Choroid plexus epithelial cell (primary cell): ENCODE measurements around the gene KLHDC10.
"Not testable (repeated sequence)": the region's sequence is repeated elsewhere in the genome, so short reads cannot be mapped to it uniquely, and the experiment has no call there.

ENCODE experiments used
- DNase-seq: peaks from one replicate; pipeline ENCODE4 v3.0.0-alpha.2; 2010; ENCODE audit warnings: low read depth
- H3K4me3 ChIP-seq: 2 replicates; pipeline ENCODE4 v1.5.1; 2011; ENCODE audit warnings: low read depth, mild to moderate bottlenecking, control low read depth, low read length, moderate library complexity
- TF ChIP-seq, protein P1 (sequence below): conservative IDR thresholded peaks from 2 replicates; pipeline ENCODE4 v1.5.1; 2011; ENCODE audit warnings: low read depth, mild to moderate bottlenecking, control low read depth, inconsistent platforms, low read length, moderate library complexity

Gene KLHDC10

GRCh38 chr7:130065500-130066152 lies 4.7 kb upstream of the KLHDC10 start:
- H3K4me3 ChIP-seq, result no peak overlapping the region
- peak; percentile 42 for DNase-seq
- TF ChIP-seq, protein P1, sequence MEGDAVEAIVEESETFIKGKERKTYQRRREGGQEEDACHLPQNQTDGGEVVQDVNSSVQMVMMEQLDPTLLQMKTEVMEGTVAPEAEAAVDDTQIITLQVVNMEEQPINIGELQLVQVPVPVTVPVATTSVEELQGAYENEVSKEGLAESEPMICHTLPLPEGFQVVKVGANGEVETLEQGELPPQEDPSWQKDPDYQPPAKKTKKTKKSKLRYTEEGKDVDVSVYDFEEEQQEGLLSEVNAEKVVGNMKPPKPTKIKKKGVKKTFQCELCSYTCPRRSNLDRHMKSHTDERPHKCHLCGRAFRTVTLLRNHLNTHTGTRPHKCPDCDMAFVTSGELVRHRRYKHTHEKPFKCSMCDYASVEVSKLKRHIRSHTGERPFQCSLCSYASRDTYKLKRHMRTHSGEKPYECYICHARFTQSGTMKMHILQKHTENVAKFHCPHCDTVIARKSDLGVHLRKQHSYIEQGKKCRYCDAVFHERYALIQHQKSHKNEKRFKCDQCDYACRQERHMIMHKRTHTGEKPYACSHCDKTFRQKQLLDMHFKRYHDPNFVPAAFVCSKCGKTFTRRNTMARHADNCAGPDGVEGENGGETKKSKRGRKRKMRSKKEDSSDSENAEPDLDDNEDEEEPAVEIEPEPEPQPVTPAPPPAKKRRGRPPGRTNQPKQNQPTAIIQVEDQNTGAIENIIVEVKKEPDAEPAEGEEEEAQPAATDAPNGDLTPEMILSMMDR, result no peak

DNA sequence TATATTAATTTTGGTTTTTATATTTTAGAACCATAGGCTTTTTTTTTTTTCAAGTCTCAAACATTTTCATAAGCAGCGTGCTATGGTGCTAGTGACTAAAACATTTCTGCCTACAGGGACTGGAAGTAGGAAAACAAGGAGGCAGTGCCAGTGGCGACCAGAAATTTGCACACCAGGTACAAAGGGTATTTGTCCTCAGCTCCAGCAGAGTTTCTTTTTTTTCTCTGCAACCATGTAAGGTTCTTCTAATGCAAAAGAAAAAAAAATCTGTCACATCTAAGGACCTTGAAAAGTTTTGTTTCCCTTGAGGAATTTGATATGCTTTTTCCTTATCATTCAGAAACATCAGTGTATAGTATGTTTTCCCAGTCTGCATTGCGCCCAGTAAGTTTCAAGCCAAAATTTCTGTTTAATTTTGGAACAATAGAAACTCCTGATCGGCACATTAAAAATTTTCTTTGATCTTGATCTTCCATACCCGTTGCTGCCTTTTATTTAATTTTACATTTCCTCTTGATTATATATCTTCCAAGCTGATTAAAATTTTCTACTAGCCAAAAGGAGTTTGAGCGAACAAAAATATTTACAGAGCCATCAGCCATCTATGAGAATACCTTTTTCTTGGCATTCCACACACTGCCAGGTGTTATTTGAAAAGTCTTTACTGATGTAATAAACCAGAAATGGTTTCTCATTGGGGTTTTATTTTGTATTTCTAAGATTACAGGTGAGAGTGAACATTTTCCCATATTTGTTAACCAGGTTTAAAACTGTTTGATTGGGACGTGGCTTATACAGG lies 956 bp upstream of the KLHDC10 start:
- TF ChIP-seq, protein P1, result no peak
- no peak for DNase-seq
- peak overlapping the region; percentile 76 for H3K4me3 ChIP-seq

GRCh38 chr7:130070861-130071622 lies 708 bp downstream of the KLHDC10 start:
- TF ChIP-seq, protein P1, result no peak
- peak; percentile 21 for DNase-seq
- H3K4me3 ChIP-seq, result peak overlapping the region; percentile 91

GRCh38 chr7:130071701-130072622 lies 1.6 kb downstream of the KLHDC10 start:
- peak overlapping the region; percentile 91 for H3K4me3 ChIP-seq
- DNase-seq, result peak; percentile 95
- TF ChIP-seq, protein P1, result peak; percentile 96

- DNase-seq, result no peak
- H3K4me3 ChIP-seq, result no peak overlapping the region
- TF ChIP-seq, protein P1, result no peak
Observed at GRCh38 chr7:130079846-130080394, 9.6 kb downstream of the KLHDC10 start.

DNA sequence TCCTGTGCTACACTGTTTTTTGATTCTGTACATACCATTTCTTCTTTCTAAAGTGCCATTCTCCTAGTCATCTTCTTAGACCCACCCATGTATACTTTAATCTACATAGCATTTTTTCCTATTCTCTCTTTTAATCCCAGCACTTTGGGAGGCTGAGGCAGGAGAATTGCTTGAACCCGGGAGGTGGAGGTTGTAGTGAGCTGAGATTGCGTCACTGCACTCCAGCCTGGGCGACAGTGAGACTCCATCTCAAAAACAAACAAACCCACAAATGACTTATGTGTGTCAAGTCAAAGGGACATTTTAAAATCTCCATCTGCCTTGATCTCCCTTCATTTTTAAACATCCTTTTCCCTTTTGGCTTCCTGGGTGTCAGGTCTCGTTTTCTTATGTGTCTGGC lies 13.2 kb downstream of the KLHDC10 start:
- not testable (repeated sequence) for H3K4me3 ChIP-seq, DNase-seq
